MCF 10A (cell line): ENCODE measurements around the gene SEL1L. TPM values are rescaled to one million over a fixed set of nuclear protein-coding genes. Genes with fewer than 3 reads are reported as not detected.

Source experiments
- BruUV-seq: library from RNA; stranded (reverse); fragments of 400-500 nt; replicated peaks from 2 replicates; lab custom pipeline; 2021; lab: Mats Ljungman, UMichigan
- CTCF ChIA-PET: fragments of 300-600 bp; sonication (Branson Sonifier 250); formaldehyde crosslinking; extraction: SDS; loops from one replicate; lab custom pipeline; 2021; ENCODE audit warnings: antibody characterized with exemption, inconsistent platforms; lab: Yijun Ruan, JAX
- POLR2A ChIA-PET: fragments of 300-600, 350-650 bp; sonication (Branson Sonifier 250); formaldehyde crosslinking; extraction: SDS; loops from one replicate; lab custom pipeline; 2020; ENCODE audit warnings: antibody characterized with exemption, inconsistent platforms; lab: Yijun Ruan, JAX
- DNase-seq: peaks from one replicate; pipeline ENCODE4 v3.0.0-alpha.2; 2018; ENCODE audit not compliant: unreplicated experiment
- H3K27ac Mint-ChIP-seq: one replicate; pipeline ENCODE4 v1.8.0; 2022; ENCODE audit warnings: mild to moderate bottlenecking, low read depth, mixed read lengths; ENCODE audit not compliant: unreplicated experiment
- H3K27me3 Mint-ChIP-seq: one replicate; pipeline ENCODE4 v1.8.0; 2022; ENCODE audit warnings: mixed read lengths; ENCODE audit not compliant: insufficient read depth, unreplicated experiment
- H3K36me3 Mint-ChIP-seq: one replicate; pipeline ENCODE4 v1.8.0; 2022; ENCODE audit warnings: mild to moderate bottlenecking, moderate library complexity, mixed read lengths; ENCODE audit not compliant: insufficient read depth, unreplicated experiment
- H3K4me1 Mint-ChIP-seq: one replicate; pipeline ENCODE4 v1.8.0; 2022; ENCODE audit warnings: mixed read lengths; ENCODE audit not compliant: insufficient read depth, unreplicated experiment
- H3K4me3 Mint-ChIP-seq: one replicate; pipeline ENCODE4 v1.8.0; 2022; ENCODE audit warnings: mild to moderate bottlenecking, moderate library complexity, mixed read lengths; ENCODE audit not compliant: unreplicated experiment
- H3K9me3 Mint-ChIP-seq: one replicate; pipeline ENCODE4 v1.8.0; 2022; ENCODE audit warnings: mixed read lengths; ENCODE audit not compliant: unreplicated experiment
- CTCF ChIP-seq: fragments of 200-600 bp; IDR thresholded peaks from one replicate; pipeline ENCODE4 v1.8.0; 2022; ENCODE audit warnings: antibody characterized with exemption, mild to moderate bottlenecking; ENCODE audit not compliant: unreplicated experiment
- intact Hi-C: fragments of 100-400 bp; cut with micrococcal nuclease; formaldehyde crosslinking; loops from 2 replicates; pipeline ENCODE4 v1.14.1; 2022
- total RNA-seq: library from RNA; stranded (reverse); gene quantifications from 2 replicates; pipeline ENCODE4 v1.2.3, GENCODE V29; 2022

SEL1L gene
- total RNA-seq, 1 experiment from 2014 or later: 152 TPM

- CTCF ChIA-PET: no interaction called here
- no peak overlapping the region for H3K4me3 Mint-ChIP-seq
- H3K9me3 Mint-ChIP-seq: peaks cover 27% of the 10 kb centered on the region
- TF ChIP-seq CTCF: no peak
- POLR2A ChIA-PET: no interaction called here
- no peak overlapping the region for H3K27ac Mint-ChIP-seq
- no peak for DNase-seq
- H3K36me3 Mint-ChIP-seq: no peaks in the 10 kb centered on the region
- peaks cover 23% of the 10 kb centered on the region for H3K27me3 Mint-ChIP-seq
- BruUV-seq: no TSS peak
- H3K4me1 Mint-ChIP-seq: peaks cover 12% of the 10 kb centered on the region
- intact Hi-C loops: no loop called here
These were observed 3.5 kb upstream of the SEL1L start for GRCh38 chr14:81537193-81537592.

- Mint-ChIP-seq H3K27ac (no peak overlapping the region), H3K27me3 (peaks cover 14% of the 10 kb centered on the region), H3K9me3 (peaks cover 27% of the 10 kb centered on the region), H3K4me1 (peaks cover 18% of the 10 kb centered on the region), H3K4me3 (no peak overlapping the region), H3K36me3 (no peaks in the 10 kb centered on the region)
- TF ChIP-seq CTCF: no peak
- intact Hi-C loops: no loop called here
- ChIA-PET CTCF (interaction anchor here (0.5 kb wide), 1 partner anchor 204 kb away, joined by 3 read pairs; no protein-coding TSS in a partner anchor), POLR2A (interaction anchor here (0.6 kb wide), 1 partner anchor 266 kb away, joined by 3 read pairs; no protein-coding TSS in a partner anchor)
- no peak for DNase-seq
- no TSS peak for BruUV-seq
These were observed 2.7 kb upstream of the SEL1L start for GRCh38 chr14:81536241-81536771.

- peak overlapping the region; percentile 5 for H3K27ac Mint-ChIP-seq
- no peak overlapping the region for H3K4me3 Mint-ChIP-seq
- no peak for TF ChIP-seq CTCF
- no peaks in the 10 kb centered on the region for H3K36me3 Mint-ChIP-seq
- peaks cover 18% of the 10 kb centered on the region for H3K4me1 Mint-ChIP-seq
- peaks cover 27% of the 10 kb centered on the region for H3K9me3 Mint-ChIP-seq
- peaks cover 12% of the 10 kb centered on the region for H3K27me3 Mint-ChIP-seq
- DNase-seq: no peak
- BruUV-seq: no TSS peak
- CTCF ChIA-PET: interaction anchor here (0.7 kb wide), 1 partner anchor 49 kb away, joined by 3 read pairs; no protein-coding TSS in a partner anchor
- POLR2A ChIA-PET: no interaction called here
- intact Hi-C loops: no loop called here
These were observed 1.9 kb upstream of the SEL1L start for GRCh38 chr14:81535396-81536164.

GRCh38 chr14:81534510-81535074, 939 bp upstream of the SEL1L start:
- no peak for DNase-seq
- H3K4me3 Mint-ChIP-seq: no peak overlapping the region
- ChIA-PET CTCF (interaction anchor here (0.7 kb wide), 1 partner anchor 48 kb away, joined by 3 read pairs; no protein-coding TSS in a partner anchor), POLR2A (interaction anchor here (1.2 to 1.3 kb wide), 2 partner anchors 9 to 12 kb away, joined by 4 to 6 read pairs; no protein-coding TSS in a partner anchor)
- no peak for TF ChIP-seq CTCF
- no peak overlapping the region for H3K27ac Mint-ChIP-seq
- peaks cover 7% of the 10 kb centered on the region for H3K27me3 Mint-ChIP-seq
- BruUV-seq: no TSS peak
- intact Hi-C loops: no loop called here
- H3K4me1 Mint-ChIP-seq: peaks cover 25% of the 10 kb centered on the region
- peaks cover 23% of the 10 kb centered on the region for H3K9me3 Mint-ChIP-seq
- H3K36me3 Mint-ChIP-seq: no peaks in the 10 kb centered on the region
